ENCODE data around the gene TRIM60.

GRCh38 chr4:165085946-165086345, 54.1 kb downstream of the TRIM60 start:
- no peak for TF ChIP-seq POLR2AphosphoS5 (IDR thresholded peaks at IDR 0.05)
- TF ChIP-seq POLR2A (IDR thresholded peaks at IDR 0.05; ENCODE audit: low read depth), result no peak
- no peak for TF ChIP-seq CTCF (IDR thresholded peaks at IDR 0.05)
- TF ChIP-seq EP300 (IDR thresholded peaks at IDR 0.05), result no peak

Data from esophagus muscularis mucosa (tissue), 4 donors.